HG03025 (cell line): ENCODE results near the gene BBOF1.
A peak's percentile ranks its signal among the peaks of the same experiment; 100 is the strongest.
"Not testable (repeated sequence)": the region's sequence is repeated elsewhere in the genome, so short reads cannot be mapped to it uniquely, and the experiment has no call there.

ENCODE experiments used
- ATAC-seq: cut with Tn5 transposase; IDR thresholded peaks from one replicate; pipeline ENCODE4 v1.9.1; 2021; ENCODE audit warnings: mild to moderate bottlenecking, moderate library complexity; ENCODE audit not compliant: unreplicated experiment, low FRiP score

Gene BBOF1

DNA sequence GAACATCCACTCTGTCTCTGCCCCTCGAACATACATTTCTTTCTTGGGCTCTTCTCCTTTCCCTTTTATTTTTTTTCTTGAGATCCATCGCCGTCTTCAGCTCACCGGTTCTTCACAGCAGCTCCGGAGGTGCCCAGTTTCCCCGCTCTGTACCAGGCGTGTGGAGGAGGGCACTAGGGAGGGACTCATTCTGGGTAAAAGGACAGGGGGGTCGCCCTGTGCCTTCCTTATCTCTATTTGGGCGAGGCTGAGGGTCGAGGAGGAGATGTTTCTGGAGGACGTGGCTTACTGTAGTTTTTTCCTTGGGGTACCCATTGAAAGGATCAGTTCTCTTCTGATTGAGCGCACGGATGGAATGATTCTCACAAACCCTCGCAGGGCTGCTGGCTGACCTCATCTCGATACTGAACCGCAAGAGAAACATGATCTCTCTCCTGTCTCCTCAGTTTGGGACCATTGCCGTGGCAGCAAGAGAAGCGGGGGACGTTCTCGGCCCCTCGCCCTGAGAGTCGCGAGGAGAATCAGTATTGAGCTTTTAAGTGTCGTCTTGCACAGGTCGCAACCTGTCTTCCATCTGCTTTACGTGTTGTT, 66.0 kb downstream of the BBOF1 start:
- ATAC-seq = peak; percentile 3

DNA sequence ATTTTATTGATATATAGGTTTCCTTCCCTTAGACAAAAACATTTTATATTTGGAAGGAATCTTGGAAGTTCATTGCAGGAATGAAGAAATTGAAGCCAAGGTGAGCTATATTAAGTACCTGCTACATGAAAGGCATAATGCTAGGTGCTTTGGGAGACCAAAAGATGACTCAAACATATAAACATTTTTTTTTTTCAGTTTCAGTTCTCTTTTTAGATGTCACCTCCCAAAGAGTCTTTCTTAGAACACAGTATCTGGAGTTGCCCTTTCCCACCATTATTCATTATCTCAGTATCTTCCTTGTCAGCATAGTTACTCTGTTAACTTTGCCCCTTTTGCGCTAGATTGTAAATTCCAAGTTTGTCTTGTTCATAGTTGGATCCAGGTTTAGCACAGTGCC, 66.7 kb downstream of the BBOF1 start:
- no peak for ATAC-seq

DNA sequence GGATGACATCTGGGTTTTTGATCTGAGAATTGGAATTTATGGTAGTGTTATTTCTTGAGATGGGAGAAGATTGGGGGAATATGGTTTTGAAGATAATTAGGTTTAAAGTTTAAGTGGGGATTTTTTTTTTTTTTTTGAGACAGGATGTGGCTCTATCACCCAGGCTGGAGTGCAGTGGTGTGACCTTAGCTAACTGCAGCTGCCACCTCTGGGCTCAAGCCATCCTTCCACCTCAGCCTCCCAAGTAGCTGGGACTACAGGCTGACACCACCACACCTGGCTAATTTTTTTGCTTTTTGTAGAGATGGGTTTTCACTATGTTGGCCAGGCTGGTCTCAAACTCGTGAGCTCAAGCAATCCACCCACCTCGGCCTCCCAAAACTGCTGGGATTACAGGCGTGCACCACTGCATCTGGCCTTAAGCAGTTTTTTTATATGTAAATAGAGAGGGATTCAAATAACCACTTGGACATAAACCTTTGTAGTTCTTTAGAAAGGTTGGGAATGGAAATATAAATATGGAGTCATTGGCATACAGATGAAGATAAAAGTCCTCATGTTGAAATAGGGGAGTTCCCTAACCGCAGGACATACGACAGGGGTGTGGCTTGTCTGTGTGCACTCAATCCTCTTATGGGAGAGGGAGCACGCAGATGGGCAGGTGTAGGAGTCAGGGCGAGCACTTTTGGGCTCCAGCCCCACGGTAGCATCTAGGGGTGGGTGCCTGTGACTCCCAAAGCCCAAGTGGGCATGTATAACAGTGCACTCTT, 70.3 kb downstream of the BBOF1 start:
- ATAC-seq = no peak

DNA sequence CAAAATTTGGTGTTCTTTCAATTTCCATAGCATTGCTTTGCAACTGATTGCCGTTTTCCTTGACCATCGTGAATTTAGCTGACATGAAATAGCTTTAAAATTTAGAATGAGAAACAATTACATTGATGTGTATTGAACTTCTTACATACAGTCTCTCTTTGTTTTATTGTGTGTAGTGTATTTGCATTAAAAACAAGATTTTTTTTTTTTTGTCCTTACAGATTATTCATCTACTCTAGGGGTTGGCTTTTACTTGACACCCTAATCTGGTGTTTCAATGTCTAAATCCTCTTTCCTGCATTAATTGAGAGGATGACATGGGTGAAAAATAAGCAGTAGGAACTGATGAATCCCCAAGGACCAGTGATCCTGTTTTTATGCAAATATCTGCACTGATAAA, 86.2 kb downstream of the BBOF1 start:
- ATAC-seq = no peak

DNA sequence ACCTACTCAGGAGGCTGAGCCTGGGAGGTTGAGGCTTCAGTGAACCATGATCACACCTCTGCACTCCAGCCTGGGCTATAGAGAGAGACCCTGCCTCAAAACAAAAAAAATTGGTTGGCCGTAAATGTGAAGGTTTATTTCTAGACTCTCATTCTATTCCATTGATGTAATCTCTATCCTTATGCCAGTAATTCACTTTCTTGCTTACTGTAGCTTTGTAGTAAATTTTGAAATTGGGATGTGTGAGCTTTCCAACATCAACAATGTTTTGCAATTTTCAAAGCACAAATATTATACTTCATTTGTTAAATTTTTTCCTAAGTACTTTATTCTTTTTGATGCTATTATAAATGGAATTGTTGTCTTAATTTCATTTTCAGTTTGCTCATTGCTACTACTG, 90.2 kb downstream of the BBOF1 start:
- ATAC-seq = no peak

DNA sequence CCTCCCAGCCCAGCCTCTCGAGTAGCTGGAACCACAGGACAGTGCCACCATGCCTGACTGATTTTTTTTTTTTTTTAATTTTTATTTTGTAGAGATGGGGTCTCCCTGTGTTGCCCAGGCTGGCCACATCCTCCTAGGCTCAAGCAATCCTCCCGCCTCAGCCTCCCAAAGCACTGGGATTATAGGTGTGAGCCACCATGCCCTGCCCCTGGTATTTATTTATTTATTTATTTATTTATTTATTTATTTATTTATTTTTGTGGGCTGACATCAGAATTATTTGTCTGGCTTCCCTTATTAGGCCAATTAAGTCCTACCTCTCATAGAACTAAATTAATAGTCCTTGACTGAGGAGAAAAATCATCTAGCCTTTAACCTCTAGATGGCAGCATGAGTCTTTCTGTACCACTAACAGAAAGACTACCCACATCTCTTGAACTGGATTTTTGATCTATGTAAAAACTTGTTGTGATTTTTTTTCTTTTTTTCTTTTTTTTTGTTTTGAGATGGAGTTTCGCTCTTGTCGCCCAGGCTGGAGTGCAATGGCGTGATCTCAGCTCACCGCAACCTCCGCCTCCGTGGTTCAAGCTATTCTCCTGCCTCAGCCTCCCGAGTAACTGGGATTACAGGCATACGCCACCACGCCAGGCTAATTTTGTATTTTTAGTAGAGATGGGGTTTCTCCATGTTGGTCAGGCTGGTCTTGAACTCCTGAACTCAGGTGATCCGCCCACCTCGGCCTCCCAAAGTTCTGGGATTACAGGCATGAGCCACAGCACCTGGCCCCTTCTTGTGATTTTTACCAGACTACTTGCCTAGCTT, 92.5 kb downstream of the BBOF1 start:
- ATAC-seq = not testable (repeated sequence)
